HEK293 (cell line): ENCODE measurements around the gene KCTD2.

Source experiments
- CTCF ChIA-PET: fragments of 350-600 bp; formaldehyde crosslinking; extraction: SDS; loops from one replicate; lab custom pipeline; 2021; ENCODE audit warnings: antibody characterized with exemption; lab: Yijun Ruan, JAX
- POLR2A ChIA-PET: fragments of 300-600 bp; formaldehyde crosslinking; extraction: SDS; loops from one replicate; lab custom pipeline; 2020; ENCODE audit warnings: antibody characterized with exemption, inconsistent platforms; lab: Yijun Ruan, JAX
- H3K27ac ChIP-seq: fragments of 200-500 bp; sonication (Bioruptor generic); 2 replicates; pipeline ENCODE4 v1.5.1; 2014; ENCODE audit warnings: low read depth, low read length, control low read depth, inconsistent platforms; ENCODE audit errors: extremely low read depth
- H3K36me3 ChIP-seq, 2 experiments: fragments of 200-500 bp in 1 of 2; sonication (Bioruptor generic) in 1 of 2; 1 replicate in 1 of 2; 2 replicates in 1 of 2; pipeline ENCODE4 v1.5.1; 2014 to 2017; ENCODE audit warnings: inconsistent platforms in 2 of 2, low read length in 2 of 2; ENCODE audit not compliant: control insufficient read depth in 2 of 2, insufficient read depth in 1 of 2
- H3K4me1 ChIP-seq: fragments of 200-500 bp; sonication (Bioruptor generic); 2 replicates; pipeline ENCODE4 v1.5.1; 2014; ENCODE audit warnings: mild to moderate bottlenecking, low read length, inconsistent platforms; ENCODE audit not compliant: control insufficient read depth, insufficient read depth
- H3K4me3 ChIP-seq: 2 replicates; pipeline ENCODE4 v1.5.1; 2011; ENCODE audit warnings: low read depth, mild to moderate bottlenecking, control low read depth, low read length, moderate library complexity
- H3K9me3 ChIP-seq: fragments of 200-500 bp; sonication (Bioruptor generic); 2 replicates; pipeline ENCODE4 v1.5.1; 2014; ENCODE audit warnings: low read depth, low read length, inconsistent platforms; ENCODE audit not compliant: control insufficient read depth, insufficient read depth
- EGR2 ChIP-seq: fragments of 450-650 bp; formaldehyde crosslinking; IDR thresholded peaks from 2 replicates; pipeline ENCODE4 v1.5.1; 2016; ENCODE audit warnings: low read depth, missing biosample characterization, missing genetic modification characterization
- GLIS2 ChIP-seq: fragments of 450-650 bp; formaldehyde crosslinking; IDR thresholded peaks from 2 replicates; pipeline ENCODE4 v1.5.1; 2016; ENCODE audit warnings: missing biosample characterization, missing genetic modification characterization
- IKZF3 ChIP-seq: fragments of 450-650 bp; IDR thresholded peaks from 2 replicates; pipeline ENCODE4 v1.5.0; 2018; ENCODE audit warnings: missing biosample characterization, mild to moderate bottlenecking, missing genetic modification characterization, moderate library complexity
- KLF8 ChIP-seq: fragments of 450-650 bp; formaldehyde crosslinking; IDR thresholded peaks from 2 replicates; pipeline ENCODE4 v1.5.1; 2016; ENCODE audit warnings: missing biosample characterization, missing genetic modification characterization
- KLF9 ChIP-seq: fragments of 450-650 bp; formaldehyde crosslinking; IDR thresholded peaks from 2 replicates; pipeline ENCODE4 v1.5.1; 2016; ENCODE audit warnings: missing biosample characterization, missing genetic modification characterization, low read depth
- MYNN ChIP-seq: fragments of 450-650 bp; formaldehyde crosslinking; IDR thresholded peaks from 2 replicates; pipeline ENCODE4 v1.5.1; 2016; ENCODE audit warnings: missing biosample characterization, missing genetic modification characterization, borderline replicate concordance
- PRDM1 ChIP-seq: fragments of 450-650 bp; formaldehyde crosslinking; IDR thresholded peaks from 2 replicates; pipeline ENCODE4; 2016; ENCODE audit warnings: missing biosample characterization, missing genetic modification characterization
- REPIN1 ChIP-seq: fragments of 450-650 bp; formaldehyde crosslinking; IDR thresholded peaks from 2 replicates; pipeline ENCODE4 v1.5.1; 2017; ENCODE audit warnings: missing biosample characterization, missing genetic modification characterization, low read depth
- SALL2 ChIP-seq: fragments of 450-650 bp; formaldehyde crosslinking; IDR thresholded peaks from 2 replicates; pipeline ENCODE4 v1.5.0; 2017; ENCODE audit warnings: missing biosample characterization, mild to moderate bottlenecking, missing genetic modification characterization, borderline replicate concordance
- SCRT2 ChIP-seq: fragments of 450-650 bp; formaldehyde crosslinking; IDR thresholded peaks from 2 replicates; pipeline ENCODE4 v1.5.1; 2016; ENCODE audit warnings: missing biosample characterization, missing genetic modification characterization
- SP3 ChIP-seq: fragments of 450-650 bp; formaldehyde crosslinking; IDR thresholded peaks from 2 replicates; pipeline ENCODE4 v1.5.1; 2016; ENCODE audit warnings: missing biosample characterization, missing genetic modification characterization
- TRIM28 ChIP-seq: IDR thresholded peaks from 2 replicates; pipeline ENCODE4 v1.6.1; 2011; ENCODE audit warnings: low read length, control low read depth, borderline replicate concordance
- YY1 ChIP-seq: fragments of 450-650 bp; formaldehyde crosslinking; IDR thresholded peaks from 2 replicates; pipeline ENCODE4 v1.5.1; 2018; ENCODE audit warnings: missing biosample characterization, missing genetic modification characterization
- ZBTB21 ChIP-seq: fragments of 450-650 bp; formaldehyde crosslinking; IDR thresholded peaks from 2 replicates; pipeline ENCODE4 v1.5.1; 2017; ENCODE audit warnings: missing biosample characterization, missing genetic modification characterization
- ZBTB8A ChIP-seq: fragments of 450-650 bp; formaldehyde crosslinking; IDR thresholded peaks from 2 replicates; pipeline ENCODE4 v1.5.1; 2016; ENCODE audit warnings: missing biosample characterization, missing genetic modification characterization
- ZNF24 ChIP-seq: fragments of 450-650 bp; formaldehyde crosslinking; IDR thresholded peaks from 2 replicates; pipeline ENCODE4 v1.5.1; 2016; ENCODE audit warnings: missing biosample characterization, missing genetic modification characterization
- ZNF341 ChIP-seq: fragments of 450-650 bp; formaldehyde crosslinking; IDR thresholded peaks from 2 replicates; pipeline ENCODE4; 2016; ENCODE audit warnings: low read depth, missing biosample characterization, missing genetic modification characterization
- ZNF394 ChIP-seq: fragments of 450-650 bp; formaldehyde crosslinking; IDR thresholded peaks from 2 replicates; pipeline ENCODE4 v1.5.1; 2016; ENCODE audit warnings: missing biosample characterization, missing genetic modification characterization, mild to moderate bottlenecking, moderate library complexity, borderline replicate concordance
- ZNF510 ChIP-seq: fragments of 450-650 bp; formaldehyde crosslinking; IDR thresholded peaks from 2 replicates; pipeline ENCODE4 v1.5.1; 2018; ENCODE audit warnings: mild to moderate bottlenecking, missing genetic modification characterization, missing biosample characterization; ENCODE audit not compliant: insufficient replicate concordance
- ZNF521 ChIP-seq: fragments of 450-650 bp; formaldehyde crosslinking; IDR thresholded peaks from 2 replicates; pipeline ENCODE4 v1.5.1; 2017; ENCODE audit warnings: missing biosample characterization, mild to moderate bottlenecking, missing genetic modification characterization
- ZNF530 ChIP-seq: fragments of 450-650 bp; formaldehyde crosslinking; IDR thresholded peaks from 2 replicates; pipeline ENCODE4 v1.5.1; 2016; ENCODE audit warnings: low read depth, missing biosample characterization, missing genetic modification characterization
- ZNF549 ChIP-seq: fragments of 450-650 bp; IDR thresholded peaks from 2 replicates; pipeline ENCODE4 v1.5.1; 2018; ENCODE audit warnings: missing biosample characterization, missing genetic modification characterization, mild to moderate bottlenecking, inconsistent platforms, moderate library complexity
- ZNF600 ChIP-seq: fragments of 450-650 bp; formaldehyde crosslinking; IDR thresholded peaks from 2 replicates; pipeline ENCODE4 v1.5.1; 2016; ENCODE audit warnings: missing biosample characterization, missing genetic modification characterization
- ZNF624 ChIP-seq: fragments of 450-650 bp; formaldehyde crosslinking; IDR thresholded peaks from 2 replicates; pipeline ENCODE4 v1.5.1; 2017; ENCODE audit warnings: missing biosample characterization, missing genetic modification characterization
- ZNF658 ChIP-seq: fragments of 450-650 bp; formaldehyde crosslinking; IDR thresholded peaks from 2 replicates; pipeline ENCODE4; 2016; ENCODE audit warnings: missing biosample characterization, missing genetic modification characterization
- ZNF664 ChIP-seq: fragments of 450-650 bp; formaldehyde crosslinking; IDR thresholded peaks from 2 replicates; pipeline ENCODE4 v1.5.1; 2016; ENCODE audit warnings: missing biosample characterization, missing genetic modification characterization
- ZNF707 ChIP-seq: fragments of 450-650 bp; formaldehyde crosslinking; IDR thresholded peaks from 2 replicates; pipeline ENCODE4 v1.5.1; 2016; ENCODE audit warnings: missing biosample characterization, missing genetic modification characterization
- ZNF747 ChIP-seq: fragments of 450-650 bp; formaldehyde crosslinking; IDR thresholded peaks from 2 replicates; pipeline ENCODE4 v1.5.1; 2016; ENCODE audit warnings: missing biosample characterization, missing genetic modification characterization
- ZNF76 ChIP-seq: fragments of 450-650 bp; formaldehyde crosslinking; IDR thresholded peaks from 2 replicates; pipeline ENCODE4; 2016; ENCODE audit warnings: low read depth, missing biosample characterization, missing genetic modification characterization, borderline replicate concordance
- ZNF776 ChIP-seq: fragments of 450-650 bp; formaldehyde crosslinking; IDR thresholded peaks from 2 replicates; pipeline ENCODE4 v1.5.0; 2017; ENCODE audit warnings: missing biosample characterization, missing genetic modification characterization, borderline replicate concordance
- ZSCAN16 ChIP-seq: fragments of 450-650 bp; formaldehyde crosslinking; IDR thresholded peaks from 2 replicates; pipeline ENCODE4 v1.5.1; 2016; ENCODE audit warnings: missing biosample characterization, missing genetic modification characterization
- ZSCAN23 ChIP-seq: fragments of 450-650 bp; formaldehyde crosslinking; IDR thresholded peaks from 2 replicates; pipeline ENCODE4 v1.5.1; 2016; ENCODE audit warnings: missing biosample characterization, missing genetic modification characterization
- TF ChIP-seq, protein P1 (sequence below): fragments of 450-650 bp; formaldehyde crosslinking; IDR thresholded peaks from 2 replicates; pipeline ENCODE4 v1.5.1; 2016; ENCODE audit warnings: missing biosample characterization, missing genetic modification characterization
- TF ChIP-seq, protein P2 (sequence below): fragments of 450-650 bp; formaldehyde crosslinking; optimal IDR thresholded peaks from 2 replicates; pipeline ENCODE3; 2016; ENCODE audit warnings: missing biosample characterization, mild to moderate bottlenecking, missing genetic modification characterization
- TF ChIP-seq, protein P3 (sequence below): fragments of 450-650 bp; formaldehyde crosslinking; IDR thresholded peaks from 2 replicates; pipeline ENCODE4 v1.5.1; 2017; ENCODE audit warnings: missing biosample characterization, missing genetic modification characterization
- TF ChIP-seq, protein P4 (sequence below): fragments of 450-650 bp; formaldehyde crosslinking; IDR thresholded peaks from 2 replicates; pipeline ENCODE4 v1.5.1; 2017; ENCODE audit warnings: missing biosample characterization, missing genetic modification characterization

Gene KCTD2

DNA sequence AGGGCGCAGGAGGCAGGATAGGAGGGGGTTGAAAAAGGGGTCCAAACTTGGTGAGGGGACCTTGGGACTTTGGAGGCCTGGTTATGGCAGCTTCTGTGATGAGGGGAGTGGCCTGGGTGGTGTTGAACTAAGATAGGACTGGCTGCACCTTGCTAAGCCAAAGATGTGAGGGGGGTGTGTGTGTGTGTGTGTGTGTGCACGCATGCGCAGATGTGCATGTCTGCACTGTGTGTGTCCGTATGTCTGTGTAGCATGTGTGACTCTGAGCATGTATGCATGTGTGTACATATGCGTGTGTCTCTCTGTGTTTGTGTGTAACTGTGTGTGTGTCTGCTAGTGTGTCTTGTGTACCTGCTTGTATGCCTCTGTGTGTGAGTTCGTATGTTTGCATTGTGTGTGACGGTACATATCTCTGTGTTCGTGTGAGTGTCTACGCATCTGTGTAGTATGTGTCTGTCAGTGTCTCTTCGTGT is 44.9 kb downstream of the KCTD2 start:
- ChIA-PET POLR2A (no interaction called here), CTCF (interaction anchor here (1.1 to 1.7 kb wide), 3 partner anchors 13 to 22 kb away, joined by 4 to 13 read pairs (median 5); no protein-coding TSS in a partner anchor)
- Histone ChIP-seq H3K36me3 (no peaks in the 10 kb centered on the region), H3K4me1 (peaks cover 2% of the 10 kb centered on the region; the same call in 1 of the 2 replicates), H3K27ac (no peak overlapping the region), H3K4me3 (no peak overlapping the region), H3K9me3 (no peaks in the 10 kb centered on the region)
- TF ChIP-seq ZBTB8A (tag by site-specific recombination) (no peak), ZNF624 (tag by site-specific recombination) (no peak), ZSCAN16 (no peak), ZNF394 (tag by site-specific recombination) (no peak), EGR2 (no peak), TRIM28 (no peak), ZNF600 (tag by site-specific recombination) (peak; percentile 24; the same call in 1 of the 2 replicates), ZNF510 (tag by site-specific recombination) (no peak), ZNF658 (tag by site-specific recombination) (no peak), REPIN1 (tag by site-specific recombination) (no peak), ZNF521 (no peak), GLIS2 (tag by site-specific recombination) (no peak), YY1 (no peak), IKZF3 (tag by site-specific recombination) (no peak), KLF8 (tag by site-specific recombination) (no peak), PRDM1 (tag by site-specific recombination) (no peak), SCRT2 (no peak), ZNF549 (no peak), ZBTB21 (no peak), ZNF76 (tag by site-specific recombination) (no peak), ZNF707 (tag by site-specific recombination) (no peak), KLF9 (tag by site-specific recombination) (peak; percentile 59), ZNF664 (tag by site-specific recombination) (no peak), MYNN (no peak), ZNF24 (tag by site-specific recombination) (no peak), SP3 (no peak), ZSCAN23 (tag by site-specific recombination) (no peak; the same call in 1 of the 2 replicates), SALL2 (tag by site-specific recombination) (peak; percentile 53; the same call in 1 of the 2 replicates), ZNF747 (tag by site-specific recombination) (no peak), ZNF530 (tag by site-specific recombination) (no peak), ZNF341 (tag by site-specific recombination) (peak; percentile 3; the same call in 1 of the 2 replicates), ZNF776 (0 out of 2 replicates have a peak, but pooled peaks have one; percentile 12)
- TF ChIP-seq, protein P1, sequence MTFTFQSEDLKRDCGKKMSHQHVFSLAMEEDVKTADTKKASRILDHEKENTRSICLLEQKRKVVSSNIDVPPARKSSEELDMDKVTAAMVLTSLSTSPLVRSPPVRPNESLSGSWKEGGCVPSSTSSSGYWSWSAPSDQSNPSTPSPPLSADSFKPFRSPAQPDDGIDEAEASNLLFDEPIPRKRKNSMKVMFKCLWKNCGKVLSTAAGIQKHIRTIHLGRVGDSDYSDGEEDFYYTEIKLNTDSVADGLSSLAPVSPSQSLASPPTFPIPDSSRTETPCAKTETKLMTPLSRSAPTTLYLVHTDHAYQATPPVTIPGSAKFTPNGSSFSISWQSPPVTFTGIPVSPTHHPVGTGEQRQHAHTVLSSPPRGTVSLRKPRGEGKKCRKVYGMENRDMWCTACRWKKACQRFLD (tag by site-specific recombination) = no peak
- TF ChIP-seq, protein P2, sequence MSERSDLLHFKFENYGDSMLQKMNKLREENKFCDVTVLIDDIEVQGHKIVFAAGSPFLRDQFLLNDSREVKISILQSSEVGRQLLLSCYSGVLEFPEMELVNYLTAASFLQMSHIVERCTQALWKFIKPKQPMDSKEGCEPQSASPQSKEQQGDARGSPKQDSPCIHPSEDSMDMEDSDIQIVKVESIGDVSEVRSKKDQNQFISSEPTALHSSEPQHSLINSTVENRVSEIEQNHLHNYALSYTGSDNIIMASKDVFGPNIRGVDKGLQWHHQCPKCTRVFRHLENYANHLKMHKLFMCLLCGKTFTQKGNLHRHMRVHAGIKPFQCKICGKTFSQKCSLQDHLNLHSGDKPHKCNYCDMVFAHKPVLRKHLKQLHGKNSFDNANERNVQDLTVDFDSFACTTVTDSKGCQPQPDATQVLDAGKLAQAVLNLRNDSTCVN (tag by site-specific recombination) = peak; percentile 16
- TF ChIP-seq, protein P3, sequence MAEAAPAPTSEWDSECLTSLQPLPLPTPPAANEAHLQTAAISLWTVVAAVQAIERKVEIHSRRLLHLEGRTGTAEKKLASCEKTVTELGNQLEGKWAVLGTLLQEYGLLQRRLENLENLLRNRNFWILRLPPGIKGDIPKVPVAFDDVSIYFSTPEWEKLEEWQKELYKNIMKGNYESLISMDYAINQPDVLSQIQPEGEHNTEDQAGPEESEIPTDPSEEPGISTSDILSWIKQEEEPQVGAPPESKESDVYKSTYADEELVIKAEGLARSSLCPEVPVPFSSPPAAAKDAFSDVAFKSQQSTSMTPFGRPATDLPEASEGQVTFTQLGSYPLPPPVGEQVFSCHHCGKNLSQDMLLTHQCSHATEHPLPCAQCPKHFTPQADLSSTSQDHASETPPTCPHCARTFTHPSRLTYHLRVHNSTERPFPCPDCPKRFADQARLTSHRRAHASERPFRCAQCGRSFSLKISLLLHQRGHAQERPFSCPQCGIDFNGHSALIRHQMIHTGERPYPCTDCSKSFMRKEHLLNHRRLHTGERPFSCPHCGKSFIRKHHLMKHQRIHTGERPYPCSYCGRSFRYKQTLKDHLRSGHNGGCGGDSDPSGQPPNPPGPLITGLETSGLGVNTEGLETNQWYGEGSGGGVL (tag by site-specific recombination) = peak; percentile 39; the same call in 1 of the 2 replicates
- TF ChIP-seq, protein P4, sequence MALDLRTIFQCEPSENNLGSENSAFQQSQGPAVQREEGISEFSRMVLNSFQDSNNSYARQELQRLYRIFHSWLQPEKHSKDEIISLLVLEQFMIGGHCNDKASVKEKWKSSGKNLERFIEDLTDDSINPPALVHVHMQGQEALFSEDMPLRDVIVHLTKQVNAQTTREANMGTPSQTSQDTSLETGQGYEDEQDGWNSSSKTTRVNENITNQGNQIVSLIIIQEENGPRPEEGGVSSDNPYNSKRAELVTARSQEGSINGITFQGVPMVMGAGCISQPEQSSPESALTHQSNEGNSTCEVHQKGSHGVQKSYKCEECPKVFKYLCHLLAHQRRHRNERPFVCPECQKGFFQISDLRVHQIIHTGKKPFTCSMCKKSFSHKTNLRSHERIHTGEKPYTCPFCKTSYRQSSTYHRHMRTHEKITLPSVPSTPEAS = peak; percentile 88
